GM12878 (cell line): ENCODE measurements around the gene UAP1. TPM values are rescaled to one million over a fixed set of nuclear protein-coding genes. Genes with fewer than 3 reads are reported as not detected.

Experiments
- ATAC-seq: fragments of 200-7000 bp; cut with Tn5 transposase; 3 replicates; pipeline ENCODE4 v1.9.1; 2020; ENCODE audit warnings: mild to moderate bottlenecking, moderate library complexity
- BruUV-seq: library from RNA; stranded (reverse); fragments of 400-500 nt; replicated peaks from 2 replicates; lab custom pipeline; 2021; lab: Mats Ljungman, UMichigan
- CTCF ChIA-PET: fragments of 300-600 bp; sonication (Branson Sonifier 250); formaldehyde crosslinking; extraction: SDS; loops from one replicate; lab custom pipeline; 2021; ENCODE audit warnings: inconsistent platforms; lab: Yijun Ruan, JAX
- POLR2A ChIA-PET: fragments of 350-600 bp; formaldehyde crosslinking; extraction: SDS; loops from one replicate; lab custom pipeline; 2021; ENCODE audit warnings: inconsistent platforms; lab: Charles Lee
- RAD21 ChIA-PET: fragments of 300-600 bp; sonication (Branson Sonifier 250); formaldehyde crosslinking; loops from one replicate; lab custom pipeline; 2023; ENCODE audit warnings: antibody characterized with exemption; ENCODE audit not compliant: unreplicated experiment; lab: Charles Lee
- SMC1A ChIA-PET: fragments of 300-600 bp; sonication (Branson Sonifier 250); formaldehyde crosslinking; loops from one replicate; lab custom pipeline; 2023; ENCODE audit not compliant: unreplicated experiment, uncharacterized antibody; lab: Charles Lee
- DNase-seq: peaks from one replicate; pipeline ENCODE4 v3.0.0-alpha.2; 2011; ENCODE audit warnings: low read depth, low spot score
- FAIRE-seq: peaks from 3 replicates; lab custom pipeline; 2011; peaks lifted over from hg19 to GRCh38; lab: Jason Lieb, UNC
- H2AFZ ChIP-seq: 2 replicates; pipeline ENCODE4 v1.6.0; 2011; ENCODE audit warnings: low read depth, low read length, control low read depth; ENCODE audit not compliant: control insufficient read depth
- H3K27ac ChIP-seq: 2 replicates; pipeline ENCODE4 v1.5.1; 2011; ENCODE audit warnings: control low read depth; ENCODE audit not compliant: control insufficient read depth, insufficient read depth
- H3K27me3 ChIP-seq, 2 experiments: replicated peaks in 1 of 2; 2 replicates each; pipeline versions ENCODE4 v1.6.0 to v1.6.1; 2011; ENCODE audit warnings: low read length in 1 of 2; ENCODE audit not compliant: control insufficient read depth in 2 of 2, insufficient read depth in 2 of 2
- H3K36me3 ChIP-seq, 2 experiments: 2 replicates each; pipeline ENCODE4 v1.5.1; 2011; ENCODE audit warnings: low read length in 1 of 2; ENCODE audit not compliant: control insufficient read depth in 2 of 2, insufficient read depth in 2 of 2
- H3K4me1 ChIP-seq: 2 replicates; pipeline ENCODE4 v1.6.1; 2011; ENCODE audit warnings: mild to moderate bottlenecking, low read length, moderate library complexity, mixed read lengths; ENCODE audit not compliant: control insufficient read depth, insufficient read depth
- H3K4me2 ChIP-seq: 2 replicates; pipeline ENCODE4 v1.6.0; 2011; ENCODE audit warnings: control low read depth; ENCODE audit not compliant: control insufficient read depth, insufficient read depth
- H3K4me3 ChIP-seq: fragments of 200-600 bp; sonication (generic); 2 replicates; pipeline ENCODE4 v1.5.1; 2016
- H3K79me2 ChIP-seq: 2 replicates; pipeline ENCODE4 v1.6.0; 2011; ENCODE audit warnings: low read length; ENCODE audit not compliant: control insufficient read depth, insufficient read depth
- H3K9ac ChIP-seq: 2 replicates; pipeline ENCODE4 v1.8.0; 2011; ENCODE audit warnings: low read length, control low read depth, mixed read lengths; ENCODE audit not compliant: control insufficient read depth, insufficient read depth
- H3K9me3 ChIP-seq: replicated peaks from 3 replicates; pipeline ENCODE4 v1.5.1; 2011; ENCODE audit warnings: mild to moderate bottlenecking, low read length; ENCODE audit not compliant: control insufficient read depth, insufficient read depth
- H4K20me1 ChIP-seq: 2 replicates; pipeline ENCODE4 v1.6.0; 2011; ENCODE audit not compliant: control insufficient read depth, insufficient read depth
- CEBPB ChIP-seq, 2 experiments: fragments of 150-350 bp in 1 of 2; IDR thresholded peaks; 2 replicates each; pipeline ENCODE4 v1.6.1; 2012 to 2014; ENCODE audit warnings: low read depth in 2 of 2, low read length in 2 of 2, borderline replicate concordance in 1 of 2, inconsistent platforms in 1 of 2
- CHD1 ChIP-seq: IDR thresholded peaks from 2 replicates; pipeline ENCODE4 v1.6.1; 2012; ENCODE audit warnings: low read depth, low read length, improper control_type of control experiment
- EP300 ChIP-seq, 2 experiments: fragments of 150-350 bp in 1 of 2; IDR thresholded peaks; 2 replicates each; pipeline ENCODE4 v1.6.1; 2011 to 2012; ENCODE audit warnings: low read depth in 2 of 2, low read length in 2 of 2, borderline replicate concordance in 1 of 2, improper control_type of control experiment in 1 of 2, inconsistent platforms in 1 of 2; ENCODE audit not compliant: control insufficient read depth in 1 of 2
- GABPA ChIP-seq: IDR thresholded peaks from 2 replicates; pipeline ENCODE4 v1.6.1; 2014; ENCODE audit warnings: antibody characterized with exemption, low read depth, mild to moderate bottlenecking, inconsistent platforms
- HDAC6 ChIP-seq: fragments of 200-600 bp; sonication (generic); IDR thresholded peaks from one replicate; pipeline ENCODE4 v1.8.0; 2017; ENCODE audit warnings: antibody characterized with exemption; ENCODE audit not compliant: unreplicated experiment
- RAD21 ChIP-seq: IDR thresholded peaks from 2 replicates; pipeline ENCODE4 v1.6.1; 2011; ENCODE audit warnings: mild to moderate bottlenecking, low read depth, low read length, moderate library complexity; ENCODE audit not compliant: insufficient read depth
- RELA ChIP-seq: fragments of 450-650 bp; IDR thresholded peaks from 2 replicates; pipeline ENCODE4 v1.8.0; 2014; ENCODE audit warnings: borderline replicate concordance; ENCODE audit not compliant: partially characterized antibody
- RUNX3 ChIP-seq: IDR thresholded peaks from 2 replicates; pipeline ENCODE4 v1.6.1; 2012; ENCODE audit warnings: low read length, inconsistent platforms
- SPI1 ChIP-seq: IDR thresholded peaks from 2 replicates; pipeline ENCODE4 v1.6.1; 2011; ENCODE audit warnings: low read depth, mild to moderate bottlenecking, low read length, moderate library complexity, borderline replicate concordance; ENCODE audit not compliant: insufficient read depth
- SUZ12 ChIP-seq: fragments of 200-600 bp; sonication (generic); IDR thresholded peaks from one replicate; pipeline ENCODE4 v1.6.1; 2018; ENCODE audit warnings: antibody characterized with exemption, mild to moderate bottlenecking; ENCODE audit not compliant: unreplicated experiment
- YBX1 ChIP-seq: fragments of 450-650 bp; IDR thresholded peaks from 2 replicates; pipeline ENCODE4 v1.6.1; 2016; ENCODE audit warnings: antibody characterized with exemption
- WGBS: methylation state at CpG from one replicate; pipeline ENCODE4 v1.1.6; 2016; ENCODE audit warnings: low lambda C conversion rate; ENCODE audit not compliant: insufficient replicate concordance, insufficient coverage; ENCODE audit errors: missing lambda C conversion rate; 5-methylcytosine and 5-hydroxymethylcytosine counted together
- in situ Hi-C: fragments of 300-500 bp; cut with MboI; formaldehyde crosslinking; loops from 9 replicates; pipeline ENCODE4 v1.14.3; 2018; ENCODE audit warnings: mixed read lengths
- intact Hi-C: fragments of 100-400 bp; cut with micrococcal nuclease; formaldehyde crosslinking; loops from one replicate; pipeline ENCODE4 v1.14.2; 2022; ENCODE audit not compliant: unreplicated experiment
- polyA plus RNA-seq, 11 experiments: library from polyadenylated mRNA; depleted of rRNA in 4 of 11; unstranded in 6 of 11; stranded (reverse) in 5 of 11; fragments of >200 nt; fragmentation: Nextera tagmentation in 4 of 11; fragmentation: Illumina TruSeq in 1 of 11; extraction: Ambion mirVana in 4 of 11; extraction: Trizol in 1 of 11; gene quantifications; 1 replicate in 1 of 11; 2 replicates in 10 of 11; pipeline versions ENCODE4 v1.2.1 to v1.2.3, GENCODE V29; 2011 to 2016; ENCODE audit warnings: inconsistent platforms in 2 of 11, missing spikeins in 2 of 11, low read depth in 1 of 11
- total RNA-seq, 4 experiments: library from RNA; depleted of rRNA in 3 of 4; stranded (reverse); fragments of >200 nt in 3 of 4; fragmentation: Illumina TruSeq in 1 of 4; extraction: Trizol in 1 of 4; gene quantifications; 2 replicates each; pipeline versions ENCODE4 v1.2.1 to v1.2.3, GENCODE V29; 2013 to 2021
- TF ChIP-seq, protein P1 (sequence below), 3 experiments: IDR thresholded peaks in 2 of 3; conservative IDR thresholded peaks in 1 of 3; 2 replicates each; pipeline ENCODE4 v1.5.1; 2011; ENCODE audit warnings: low read depth in 3 of 3, low read length in 3 of 3, mild to moderate bottlenecking in 3 of 3, control low read depth in 2 of 3, moderate library complexity in 2 of 3, inconsistent platforms in 1 of 3, mixed read lengths in 1 of 3; ENCODE audit not compliant: control insufficient read depth in 2 of 3, insufficient read depth in 1 of 3; ENCODE audit errors: extremely low read depth in 1 of 3

UAP1 gene
- total and polyA plus RNA-seq, 10 of the 15 experiments (the other 5 are each of a cell fraction or from before 2014, with no cell fraction given) = 19.2 to 43.0 (median 30.7) TPM

DNA sequence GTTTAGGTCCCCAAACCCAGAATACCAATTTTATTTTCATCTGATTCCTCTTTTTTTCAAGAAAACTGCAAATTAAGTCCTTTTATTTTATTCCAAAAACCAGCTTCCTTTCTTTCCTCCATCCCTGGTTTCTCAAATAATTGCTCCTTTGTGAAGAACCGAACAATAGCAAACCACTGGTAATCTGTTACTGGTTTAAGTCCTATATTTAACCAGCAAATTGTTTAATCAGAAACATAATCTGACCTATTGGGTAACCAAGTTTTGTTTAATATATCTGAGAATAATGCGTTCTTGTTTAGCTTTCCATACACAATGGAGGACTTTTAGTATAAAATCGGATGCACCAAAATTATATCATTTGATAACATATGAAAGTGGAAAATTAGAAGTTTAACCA lies 57.6 kb downstream of the UAP1 start:
- no peak for FAIRE-seq
- in situ Hi-C loops = no loop called here
- BruUV-seq = no TSS peak

More for the DNA sequence above, 57.6 kb downstream of the UAP1 start:
- H3K36me3 ChIP-seq = no peaks in the 10 kb centered on the region
- ATAC-seq (no peak), DNase-seq (no peak)
- intact Hi-C loops = no loop called here
- no peaks in the 10 kb centered on the region for H4K20me1 ChIP-seq
- TF ChIP-seq GABPA (no peak), SPI1 (no peak), RELA (no peak), RAD21 (no peak), EP300 (IDR thresholded peaks at IDR 0.05; ENCODE audit: borderline replicate concordance in 1 of 2, control insufficient read depth in 1 of 2, low read depth in 2 of 2, low read length in 2 of 2) (no peak), YBX1 (no peak), CHD1 (no peak), RUNX3 (no peak), HDAC6 (no peak), SUZ12 (no peak), CEBPB (IDR thresholded peaks at IDR 0.05; ENCODE audit: borderline replicate concordance in 1 of 2, low read depth in 2 of 2, low read length in 2 of 2) (no peak)
- TF ChIP-seq, protein P1, sequence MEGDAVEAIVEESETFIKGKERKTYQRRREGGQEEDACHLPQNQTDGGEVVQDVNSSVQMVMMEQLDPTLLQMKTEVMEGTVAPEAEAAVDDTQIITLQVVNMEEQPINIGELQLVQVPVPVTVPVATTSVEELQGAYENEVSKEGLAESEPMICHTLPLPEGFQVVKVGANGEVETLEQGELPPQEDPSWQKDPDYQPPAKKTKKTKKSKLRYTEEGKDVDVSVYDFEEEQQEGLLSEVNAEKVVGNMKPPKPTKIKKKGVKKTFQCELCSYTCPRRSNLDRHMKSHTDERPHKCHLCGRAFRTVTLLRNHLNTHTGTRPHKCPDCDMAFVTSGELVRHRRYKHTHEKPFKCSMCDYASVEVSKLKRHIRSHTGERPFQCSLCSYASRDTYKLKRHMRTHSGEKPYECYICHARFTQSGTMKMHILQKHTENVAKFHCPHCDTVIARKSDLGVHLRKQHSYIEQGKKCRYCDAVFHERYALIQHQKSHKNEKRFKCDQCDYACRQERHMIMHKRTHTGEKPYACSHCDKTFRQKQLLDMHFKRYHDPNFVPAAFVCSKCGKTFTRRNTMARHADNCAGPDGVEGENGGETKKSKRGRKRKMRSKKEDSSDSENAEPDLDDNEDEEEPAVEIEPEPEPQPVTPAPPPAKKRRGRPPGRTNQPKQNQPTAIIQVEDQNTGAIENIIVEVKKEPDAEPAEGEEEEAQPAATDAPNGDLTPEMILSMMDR (IDR thresholded peaks at IDR 0.05 in 2 of 3, conservative IDR thresholded peaks at IDR 0.05 in 1 of 3; ENCODE audit: control insufficient read depth in 2 of 3, extremely low read depth in 1 of 3, insufficient read depth in 1 of 3, low read depth in 3 of 3, low read length in 3 of 3) = no peak
- H2AFZ ChIP-seq = no peak overlapping the region
- H3K4me1 ChIP-seq = no peaks in the 10 kb centered on the region
- no peaks in the 10 kb centered on the region for H3K27me3 ChIP-seq
- H3K79me2 ChIP-seq = no peaks in the 10 kb centered on the region
- ChIA-PET SMC1A (interaction anchor here (1.6 to 1.9 kb wide), 2 partner anchors 11 to 16 kb away, joined by 4 to 12 read pairs; no protein-coding TSS in a partner anchor), CTCF (interaction anchor here (0.8 to 4.4 kb wide), 4 partner anchors 11 to 183 kb away, joined by 3 to 22 read pairs (median 4); no protein-coding TSS in a partner anchor), RAD21 (no interaction called here), POLR2A (interaction anchor here (1.3 kb wide), 1 partner anchor 12 kb away, joined by 3 read pairs; the partner anchor contains the start of gene DDR2)
- no peak overlapping the region for H3K4me3 ChIP-seq
- no peak overlapping the region for H3K27ac ChIP-seq
- H3K4me2 ChIP-seq = no peak overlapping the region
- 69% methylated on average over 3 of the region's 3 CpGs for WGBS
- H3K9ac ChIP-seq = no peak overlapping the region
- peaks cover 6% of the 10 kb centered on the region; the same call in 2 of the 3 replicates for H3K9me3 ChIP-seq
